ENCODE data around the gene SLC41A1.

GRCh38 chr1:205826016-205826806, 13.2 kb upstream of the SLC41A1 start:
- TF ChIP-seq, protein P1, sequence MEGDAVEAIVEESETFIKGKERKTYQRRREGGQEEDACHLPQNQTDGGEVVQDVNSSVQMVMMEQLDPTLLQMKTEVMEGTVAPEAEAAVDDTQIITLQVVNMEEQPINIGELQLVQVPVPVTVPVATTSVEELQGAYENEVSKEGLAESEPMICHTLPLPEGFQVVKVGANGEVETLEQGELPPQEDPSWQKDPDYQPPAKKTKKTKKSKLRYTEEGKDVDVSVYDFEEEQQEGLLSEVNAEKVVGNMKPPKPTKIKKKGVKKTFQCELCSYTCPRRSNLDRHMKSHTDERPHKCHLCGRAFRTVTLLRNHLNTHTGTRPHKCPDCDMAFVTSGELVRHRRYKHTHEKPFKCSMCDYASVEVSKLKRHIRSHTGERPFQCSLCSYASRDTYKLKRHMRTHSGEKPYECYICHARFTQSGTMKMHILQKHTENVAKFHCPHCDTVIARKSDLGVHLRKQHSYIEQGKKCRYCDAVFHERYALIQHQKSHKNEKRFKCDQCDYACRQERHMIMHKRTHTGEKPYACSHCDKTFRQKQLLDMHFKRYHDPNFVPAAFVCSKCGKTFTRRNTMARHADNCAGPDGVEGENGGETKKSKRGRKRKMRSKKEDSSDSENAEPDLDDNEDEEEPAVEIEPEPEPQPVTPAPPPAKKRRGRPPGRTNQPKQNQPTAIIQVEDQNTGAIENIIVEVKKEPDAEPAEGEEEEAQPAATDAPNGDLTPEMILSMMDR (IDR thresholded peaks at IDR 0.05), result no peak
- TF ChIP-seq POLR2A (IDR thresholded peaks at IDR 0.05), result no peak
